Activated gamma-delta T cell treated with Interleukin-2 at 50 U/mL for 16 hours (primary cell): ENCODE results near the gene ABTB2.

Experiments
- DNase-seq: peaks from one replicate; pipeline ENCODE4 v3.0.0-alpha.2; 2020

The ABTB2 gene

DNA sequence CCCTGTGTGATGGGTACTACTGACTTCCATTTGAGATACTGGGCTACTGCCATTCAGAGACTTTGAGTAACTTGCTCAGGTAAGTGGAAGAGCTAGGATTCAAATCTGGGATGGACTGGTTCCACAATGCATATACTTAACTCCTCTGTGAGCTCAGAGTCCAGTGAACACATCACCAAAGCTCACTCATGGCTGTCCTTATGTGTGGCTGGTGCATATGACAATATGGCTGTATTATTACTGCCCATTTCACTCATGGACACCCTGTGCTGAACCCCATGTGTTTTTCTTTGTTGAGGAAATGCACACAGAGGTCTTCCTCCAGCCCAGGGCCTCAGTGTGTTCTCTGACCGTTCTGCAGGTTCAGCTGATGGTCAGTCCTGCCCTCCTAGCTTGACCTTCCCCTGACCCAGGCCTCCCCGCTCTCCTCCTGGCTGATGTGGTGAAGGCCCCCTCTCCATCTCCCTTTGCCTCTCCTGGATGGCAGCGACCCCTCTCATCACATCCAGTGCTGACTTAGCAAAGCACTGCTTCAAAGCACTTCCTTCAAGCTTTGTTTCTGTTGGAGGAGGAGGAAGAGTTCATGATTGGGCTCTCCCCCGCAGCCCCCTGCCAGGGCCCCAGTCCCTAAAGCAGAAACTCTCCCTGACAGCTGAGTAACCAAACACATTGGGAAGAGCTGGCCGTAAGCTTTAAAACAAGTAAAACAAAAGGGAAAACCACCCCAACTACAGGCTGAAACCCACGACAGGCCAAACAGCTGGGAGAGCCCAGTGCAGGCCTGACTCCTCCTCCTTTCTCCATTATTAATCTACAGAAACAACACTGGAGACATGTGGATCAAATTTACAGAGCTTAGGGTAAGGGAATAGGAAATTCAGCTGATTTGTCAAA lies 151.2 kb downstream of the ABTB2 start:
- DNase-seq: no peak

DNA sequence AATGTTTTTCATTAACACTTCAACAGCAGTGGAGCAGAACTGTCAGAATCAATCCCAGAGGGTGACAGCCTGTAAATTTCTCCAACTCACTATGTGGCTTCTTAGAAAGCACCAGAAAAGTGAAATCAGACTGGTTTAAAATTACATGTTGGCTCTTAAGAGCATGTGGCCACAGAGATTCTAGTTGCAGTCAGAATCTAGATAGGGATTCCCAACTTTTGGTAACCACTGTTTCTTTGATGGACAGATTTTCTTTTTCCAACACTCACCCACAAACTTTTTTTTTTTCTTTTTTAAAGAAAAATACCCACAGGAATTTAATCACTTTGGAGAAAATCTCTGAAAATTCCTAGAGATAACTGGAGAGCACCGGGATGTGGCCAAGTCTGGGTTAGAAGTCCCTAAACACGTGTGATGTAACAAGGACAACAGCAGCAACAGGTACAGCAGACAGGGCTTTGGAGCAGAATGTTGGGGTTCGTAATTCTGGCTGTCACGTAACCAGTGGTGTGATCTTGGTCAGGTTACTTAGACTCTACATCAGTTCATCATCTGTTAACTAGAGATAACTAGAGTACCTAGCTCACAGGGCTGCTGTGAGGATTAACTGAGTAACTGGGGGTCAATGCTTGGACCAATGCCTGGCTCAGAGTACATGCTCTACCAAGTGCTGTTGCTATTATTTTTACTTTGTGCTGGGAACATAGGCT lies 152.3 kb downstream of the ABTB2 start:
- no peak for DNase-seq

DNA sequence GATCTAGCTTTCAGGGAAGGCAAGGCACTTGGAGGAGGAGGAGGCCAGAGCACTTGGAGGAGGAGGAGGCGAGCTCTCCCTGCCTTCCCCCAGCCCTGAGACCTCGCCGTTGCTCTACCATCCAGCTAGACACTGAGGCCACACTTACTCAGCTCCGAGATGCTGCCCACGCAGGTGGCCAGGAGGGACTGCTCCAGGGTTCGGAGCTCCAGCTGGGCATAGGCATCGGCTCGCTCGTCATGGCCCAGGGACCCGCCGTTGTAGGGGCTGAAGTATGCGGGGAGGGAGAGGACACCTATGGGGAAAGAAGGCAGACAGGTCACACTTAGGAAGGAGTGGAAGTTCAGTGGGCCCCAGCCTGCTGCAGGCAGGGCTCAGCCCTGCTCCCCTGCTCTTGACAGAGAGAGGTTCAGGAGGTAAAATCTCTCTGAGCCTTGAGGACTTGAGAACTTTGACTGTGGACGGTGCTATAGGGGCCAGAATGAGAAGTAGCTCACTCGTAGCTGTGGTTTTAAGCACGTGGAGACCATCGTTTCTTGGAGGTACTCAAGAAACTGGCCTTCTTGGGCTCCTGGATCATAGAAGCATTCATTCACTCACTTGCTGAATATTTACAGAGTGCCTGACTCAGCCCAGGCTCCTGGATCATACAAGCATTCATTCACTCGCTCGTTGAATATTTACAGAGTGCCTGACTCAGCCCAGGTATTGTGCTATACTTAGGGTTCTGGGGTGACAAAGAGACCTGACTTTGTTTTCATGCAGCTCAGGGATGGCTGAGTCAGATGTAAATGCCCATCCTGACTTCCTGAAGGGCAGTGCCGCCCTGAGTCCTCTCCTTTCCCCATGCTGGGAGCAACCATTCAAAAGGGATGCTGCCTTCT lies 153.2 kb downstream of the ABTB2 start:
- DNase-seq: no peak

DNA sequence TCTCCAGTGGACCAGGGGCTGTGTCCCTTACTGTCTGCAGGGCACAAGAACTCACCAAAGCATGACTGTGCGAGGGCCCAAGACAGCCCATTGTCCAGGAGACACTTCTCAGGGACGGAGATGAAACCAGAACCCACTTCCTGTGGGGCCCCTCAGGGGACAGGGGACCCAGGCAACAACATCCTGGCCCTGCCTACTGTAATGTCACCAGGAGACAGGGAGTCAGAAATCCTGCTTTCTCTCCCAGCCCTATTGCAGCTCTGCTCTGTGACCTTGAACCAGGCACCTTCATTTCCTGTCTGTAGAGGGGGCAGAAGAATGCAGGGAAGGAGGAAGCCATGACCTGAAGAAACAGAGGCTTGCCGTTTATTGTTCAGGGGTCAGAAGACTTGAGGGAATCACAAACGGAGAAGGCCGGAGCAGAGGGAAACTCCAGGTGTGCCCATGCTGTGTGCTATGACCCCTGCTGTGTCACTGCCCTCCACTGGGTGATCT lies 154.4 kb downstream of the ABTB2 start:
- DNase-seq: no peak

DNA sequence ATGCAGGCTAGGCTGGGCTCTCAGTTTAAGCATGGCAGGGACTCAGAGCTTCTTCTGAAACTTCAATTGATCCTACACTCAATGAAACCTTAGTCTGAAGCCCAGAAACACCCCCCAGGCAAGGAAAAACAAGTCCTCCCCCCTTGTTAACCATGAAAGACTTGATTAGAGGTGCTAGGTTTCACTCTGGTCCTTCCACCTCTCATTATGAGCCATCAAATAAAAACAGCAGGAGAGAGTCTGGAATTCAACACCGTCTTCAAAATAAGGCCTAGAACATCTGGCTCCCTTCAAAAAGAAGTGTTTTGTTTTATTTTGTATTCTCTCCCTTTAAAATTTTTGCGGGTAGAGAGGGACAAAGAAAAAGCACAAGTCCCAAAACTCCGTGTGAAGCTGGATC lies 156.7 kb downstream of the ABTB2 start:
- no peak for DNase-seq

DNA sequence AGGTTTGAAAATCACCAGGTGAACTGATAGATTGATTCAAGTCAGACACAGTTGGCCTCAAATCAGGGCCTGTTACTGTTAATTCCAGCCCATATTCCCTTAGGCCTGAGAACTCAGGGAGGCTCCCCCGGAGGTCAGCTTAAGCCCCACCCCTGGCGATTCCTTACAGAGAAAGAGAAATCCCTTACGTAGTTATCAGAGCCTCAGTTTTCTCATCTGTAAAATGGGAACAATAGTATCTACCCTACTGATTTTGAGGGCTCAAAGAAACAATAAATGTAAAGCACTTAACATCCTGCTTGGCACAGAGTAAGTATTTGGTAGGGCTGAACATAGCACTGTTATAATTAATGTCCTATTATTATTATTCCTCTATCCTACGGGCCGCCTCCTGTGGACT lies 158.3 kb downstream of the ABTB2 start:
- DNase-seq: no peak

DNA sequence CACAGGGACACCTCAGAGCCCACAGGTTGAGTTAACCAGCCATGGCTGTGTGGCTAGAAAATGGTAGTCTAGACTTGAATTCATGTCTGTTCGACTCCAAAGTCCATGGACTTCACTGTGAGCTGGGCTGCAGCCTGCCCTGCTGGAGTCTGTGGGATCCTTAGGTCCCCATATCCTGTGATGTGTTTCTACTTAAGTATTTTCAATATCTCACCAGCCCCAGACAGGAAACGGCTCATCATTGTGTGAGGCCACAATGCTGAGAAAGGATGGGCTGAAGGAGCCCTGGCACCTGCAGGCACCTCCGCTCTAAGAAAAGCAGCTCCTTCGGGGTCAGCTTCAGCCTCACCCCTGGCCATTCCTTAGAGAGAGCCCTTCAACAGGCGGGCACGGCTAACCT lies 159.3 kb downstream of the ABTB2 start:
- no peak for DNase-seq

DNA sequence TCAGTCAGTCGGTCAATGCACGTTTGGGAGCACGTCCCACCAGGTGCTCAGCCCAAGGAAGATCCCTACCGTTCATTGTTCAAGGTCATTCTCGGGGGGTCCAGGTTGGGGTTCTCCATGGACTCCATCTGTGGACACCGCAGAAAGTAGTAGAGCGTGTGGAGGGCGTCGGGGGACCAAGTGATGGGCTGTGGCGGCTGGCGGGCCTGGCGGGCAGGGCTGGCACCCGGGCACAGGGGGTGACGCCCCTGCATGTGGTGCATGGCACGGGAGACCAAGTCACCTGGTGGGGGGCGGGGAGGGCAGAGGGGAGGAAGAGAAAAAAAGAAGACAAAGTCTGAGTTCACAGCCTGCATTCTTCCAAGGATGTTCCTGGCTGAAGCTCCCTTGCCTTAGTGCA lies 160.6 kb downstream of the ABTB2 start:
- DNase-seq: no peak

DNA sequence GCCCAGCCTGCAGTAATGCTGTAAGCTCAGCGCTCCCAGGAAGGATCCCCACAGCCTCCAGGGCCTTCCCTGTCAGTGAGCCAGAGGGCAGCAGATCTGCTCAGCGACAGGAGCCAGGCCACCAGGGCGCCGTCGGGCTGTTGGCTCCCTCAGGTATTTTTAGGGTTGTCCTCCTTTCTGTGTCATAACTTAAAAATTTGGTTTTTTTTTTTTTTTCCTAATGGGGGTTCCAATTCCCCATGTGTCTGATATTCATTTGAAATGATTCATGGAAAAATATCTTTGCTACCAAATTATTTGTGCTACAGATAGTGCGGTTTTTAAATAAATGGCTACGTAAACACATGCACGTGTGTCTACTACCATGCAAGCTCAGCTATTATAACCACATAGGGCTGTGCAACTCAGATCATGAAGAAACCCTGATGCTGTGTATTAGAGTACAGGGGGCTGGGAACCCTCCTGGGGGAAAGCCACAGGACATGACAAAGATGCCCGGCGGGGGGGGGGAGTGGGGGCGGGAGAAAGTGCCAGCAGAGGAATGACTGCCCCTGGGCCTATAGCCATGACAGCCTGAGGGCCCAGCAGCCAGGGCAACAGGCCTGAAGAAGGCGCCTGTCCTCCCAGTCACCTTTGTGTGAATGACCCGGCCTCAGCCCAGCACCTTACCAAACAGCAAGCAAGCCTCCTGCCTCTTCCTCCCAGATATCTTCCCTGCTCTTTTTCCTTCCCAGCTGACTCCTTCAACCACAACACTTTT lies 163.1 kb downstream of the ABTB2 start:
- DNase-seq: no peak

DNA sequence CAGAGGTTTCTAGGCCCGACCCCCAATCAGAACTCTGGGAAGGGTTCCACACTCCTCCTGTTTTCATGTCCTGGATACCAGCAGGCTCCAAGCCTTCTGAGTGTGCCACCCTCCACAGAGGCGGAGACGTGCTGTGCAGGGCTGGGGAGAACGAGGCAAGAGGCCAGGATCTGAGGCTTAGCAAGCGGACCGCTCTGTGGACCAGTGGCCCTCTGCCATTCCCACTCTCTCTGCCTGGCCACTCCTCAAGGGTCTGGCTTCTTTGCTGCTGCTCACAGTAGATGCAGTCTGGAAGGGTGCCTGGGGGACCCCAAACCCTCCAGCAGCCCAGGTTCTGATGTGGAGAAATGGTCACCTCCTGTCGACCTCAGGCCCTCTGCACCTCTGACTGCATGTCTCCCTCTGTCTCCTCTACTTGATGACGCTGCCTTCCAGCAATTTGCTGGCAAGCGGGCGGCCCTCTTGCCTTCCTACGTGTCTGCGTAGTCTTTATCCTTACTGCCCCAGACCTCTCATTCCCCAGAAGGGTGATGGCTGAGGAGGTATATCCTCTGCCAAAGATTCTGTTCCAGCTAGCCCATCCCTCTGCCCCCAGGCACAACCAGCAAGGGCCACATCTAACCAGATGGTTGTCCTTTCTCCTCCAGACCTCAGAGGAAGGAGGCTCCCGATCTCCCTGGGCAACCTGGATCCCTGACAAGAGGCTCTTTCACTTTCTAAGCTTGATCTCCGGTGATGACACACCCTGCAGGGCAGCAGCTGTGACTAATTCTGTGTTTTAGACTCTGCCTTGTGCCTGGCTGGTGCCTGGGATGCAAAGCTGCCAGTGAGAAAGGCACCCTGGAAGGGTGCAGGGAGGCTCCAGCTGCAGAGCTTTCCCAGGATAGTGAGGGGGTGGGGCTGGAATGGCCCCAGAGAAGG lies 165.1 kb downstream of the ABTB2 start:
- DNase-seq: no peak

DNA sequence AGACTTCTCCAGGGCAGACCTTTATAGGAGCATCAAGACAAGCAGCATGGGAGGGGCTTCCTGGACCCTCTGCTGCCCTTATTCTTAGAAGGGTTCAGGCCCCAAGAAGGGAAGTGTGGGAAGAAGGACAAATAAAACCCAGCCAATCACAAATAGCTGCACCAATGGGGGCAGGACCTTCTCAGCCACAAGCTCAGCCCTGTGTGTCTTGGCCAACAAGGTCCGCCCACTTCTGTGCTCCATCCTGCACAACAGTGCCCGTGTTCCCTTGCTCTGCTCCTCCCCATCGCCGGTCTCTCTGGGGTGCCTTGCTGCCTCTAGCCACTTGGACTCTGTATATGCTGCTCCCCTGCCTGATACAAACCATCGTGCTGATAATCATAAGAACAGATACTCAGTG lies 166.2 kb downstream of the ABTB2 start:
- DNase-seq: no peak

DNA sequence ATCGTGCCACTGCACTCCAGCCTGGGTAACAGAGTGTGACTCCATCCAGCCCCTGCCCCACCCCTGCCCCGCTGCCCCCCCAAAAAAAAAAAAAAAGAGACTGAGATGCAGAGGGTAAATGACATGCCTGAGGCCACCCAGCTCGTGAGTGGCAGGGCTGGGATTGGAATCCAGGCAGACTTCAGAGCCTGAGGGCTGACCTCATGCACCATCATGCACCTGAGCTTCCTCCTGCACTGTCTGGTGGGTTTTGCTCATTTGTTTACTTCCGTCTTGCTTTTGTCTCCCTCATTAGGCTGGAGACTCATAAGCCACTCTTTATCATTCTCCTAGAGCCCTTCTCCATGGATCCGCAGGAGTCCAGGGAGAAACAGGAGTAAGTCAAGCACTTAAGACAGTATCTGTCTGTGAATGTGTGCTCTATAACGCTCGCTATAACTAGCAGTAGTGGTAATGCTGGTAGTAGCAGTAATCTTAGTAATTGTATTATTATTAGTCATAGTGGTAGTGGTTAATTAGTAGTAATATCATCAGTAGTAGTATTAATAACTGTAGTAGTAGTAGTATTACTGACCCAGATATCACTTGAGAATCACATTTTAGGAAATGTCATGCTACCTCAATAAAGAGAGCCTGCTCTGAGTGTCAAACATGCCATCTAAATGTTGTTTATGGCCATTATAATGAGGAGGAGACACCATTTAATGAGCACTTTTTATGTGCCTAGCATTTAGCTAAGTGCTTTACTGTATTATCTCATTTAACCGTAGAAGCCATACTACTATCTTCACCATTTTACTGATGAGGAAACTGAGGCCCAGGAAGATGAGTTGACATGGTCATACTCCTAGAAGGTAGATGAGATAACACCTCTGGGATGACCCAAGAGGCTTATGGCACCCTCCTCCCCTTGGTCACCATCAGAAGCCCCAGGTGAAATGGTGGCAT lies 167.3 kb downstream of the ABTB2 start:
- no peak for DNase-seq

DNA sequence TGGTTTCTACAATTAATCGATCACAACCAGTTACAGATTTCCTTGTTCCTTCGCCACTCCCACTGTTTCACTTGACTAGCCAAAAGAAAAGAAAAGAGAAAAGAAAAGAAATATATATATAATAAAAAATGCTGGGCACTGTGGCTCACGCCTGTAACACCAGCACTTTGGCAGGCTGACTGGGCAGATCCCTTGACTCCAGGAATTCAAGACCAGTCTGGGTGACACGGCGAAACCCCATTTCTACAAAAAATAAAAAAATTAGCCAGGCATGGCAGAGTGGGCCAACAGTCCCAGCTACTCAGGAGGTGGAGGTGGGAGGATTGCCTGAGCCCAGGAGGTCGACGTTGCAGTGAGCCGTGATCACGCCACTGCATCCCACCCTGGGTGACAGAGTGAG lies 168.6 kb downstream of the ABTB2 start:
- no peak for DNase-seq

DNA sequence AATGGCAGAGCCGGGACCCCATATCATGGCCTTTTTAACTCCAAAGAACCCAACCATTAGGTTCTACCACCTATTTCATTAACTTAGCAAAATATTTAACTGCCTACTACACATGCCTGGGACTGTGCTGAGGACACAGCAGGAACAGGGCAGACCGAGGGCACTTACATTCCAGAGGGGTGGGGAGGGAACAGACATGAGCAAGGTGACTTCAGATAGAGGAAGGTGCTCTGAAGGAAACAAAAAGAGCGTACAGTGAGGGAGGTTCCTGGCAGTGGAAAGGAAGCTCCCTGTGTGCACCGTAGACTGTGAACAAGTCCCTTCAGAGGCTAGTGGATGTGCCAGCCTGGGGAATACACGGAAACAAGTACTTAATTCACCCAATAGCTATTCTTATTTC lies 169.6 kb downstream of the ABTB2 start:
- no peak for DNase-seq

DNA sequence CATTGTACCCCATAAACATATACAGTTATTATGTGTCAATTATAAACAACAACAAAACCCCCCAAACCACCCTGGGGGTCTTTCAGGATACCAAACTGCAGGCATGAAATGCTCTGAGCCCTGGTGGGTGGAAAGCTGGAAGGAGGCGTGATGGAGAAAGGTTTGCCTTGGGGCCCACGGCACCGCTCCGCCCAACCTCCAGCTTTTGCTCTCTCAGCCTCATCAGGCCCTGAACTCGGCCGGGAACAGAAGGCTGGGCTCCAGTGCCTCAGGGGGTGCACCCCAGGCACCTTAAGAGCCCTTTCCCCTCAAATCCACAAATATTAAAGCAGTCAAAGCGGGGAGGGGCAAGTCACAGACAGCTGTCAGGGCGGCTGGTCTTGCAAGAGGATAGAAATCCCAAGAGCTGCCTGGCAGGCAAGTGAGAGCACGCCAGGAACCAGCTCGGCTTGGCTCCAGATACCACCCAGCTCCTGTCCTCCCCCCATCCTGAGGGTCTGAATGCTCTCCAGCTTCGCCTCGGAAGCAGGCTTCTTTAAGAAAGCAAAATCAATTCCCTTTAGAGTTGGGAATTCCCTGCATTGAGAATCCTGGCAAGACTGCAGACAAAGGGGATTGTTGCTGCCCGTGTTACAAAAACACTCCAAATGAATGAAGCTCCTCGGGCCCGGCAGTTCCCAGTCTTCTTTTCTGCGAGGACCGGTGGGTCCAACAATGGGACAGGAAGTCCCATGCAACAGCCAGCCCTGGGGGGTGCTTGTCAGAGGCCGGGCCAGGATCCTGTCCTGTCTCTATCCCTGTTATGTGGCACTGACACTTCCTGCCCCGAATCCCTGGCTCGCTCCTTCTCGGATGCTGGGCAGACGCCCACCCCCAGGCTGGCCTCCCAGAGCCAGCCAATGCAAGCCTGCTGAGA lies 171.6 kb downstream of the ABTB2 start:
- DNase-seq: no peak

DNA sequence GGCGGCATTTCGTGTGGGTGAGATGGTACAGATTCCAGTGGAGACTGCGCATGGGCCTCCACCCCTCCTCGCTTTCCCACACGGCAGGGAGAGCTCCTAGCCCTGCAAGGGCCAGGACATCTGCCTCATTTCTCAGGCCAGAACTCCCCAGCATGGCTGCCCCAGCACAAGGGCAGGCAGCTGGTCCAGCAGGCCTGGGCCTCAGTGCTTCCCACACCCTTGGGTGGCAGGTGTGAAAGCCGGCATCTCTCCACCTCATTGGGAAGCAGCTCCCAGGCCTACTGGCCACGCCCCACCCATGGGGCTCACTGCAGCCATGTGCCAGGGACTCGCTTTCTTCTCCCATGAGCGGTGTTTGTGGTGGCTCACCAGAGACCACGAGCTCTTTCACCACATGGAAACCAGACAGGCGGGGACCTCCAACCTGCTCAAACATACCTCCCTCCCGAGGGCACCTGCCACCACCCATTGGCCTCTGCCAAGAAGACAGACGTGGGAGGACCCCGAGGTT lies 173.2 kb downstream of the ABTB2 start:
- no peak for DNase-seq

DNA sequence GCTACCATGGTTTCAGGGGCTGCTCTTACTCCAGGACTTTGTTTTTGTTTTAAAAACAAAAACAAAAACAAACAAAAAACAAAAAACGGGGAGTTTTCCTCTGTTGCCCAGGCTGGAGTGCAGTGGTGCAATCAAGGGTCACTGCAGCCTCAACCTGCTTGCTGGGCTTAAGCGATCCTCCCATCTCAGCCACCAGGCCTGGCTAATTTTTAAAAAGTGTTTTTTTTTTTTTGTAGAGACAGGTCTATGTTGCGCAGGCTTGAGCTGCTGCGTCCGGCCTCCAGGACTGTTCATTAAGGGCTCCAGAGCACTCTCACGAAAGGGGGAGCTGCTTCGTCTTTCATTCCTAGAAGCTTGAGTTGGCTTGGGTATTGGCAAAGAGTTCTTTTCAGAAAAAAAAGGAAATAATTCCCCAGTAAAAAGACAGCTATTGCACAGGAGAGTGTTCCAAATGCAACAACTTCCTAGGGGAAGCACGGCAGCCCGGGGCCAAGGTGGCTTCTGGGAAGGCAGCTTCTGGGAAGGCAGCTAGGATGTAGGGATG lies 173.9 kb downstream of the ABTB2 start:
- no peak for DNase-seq

DNA sequence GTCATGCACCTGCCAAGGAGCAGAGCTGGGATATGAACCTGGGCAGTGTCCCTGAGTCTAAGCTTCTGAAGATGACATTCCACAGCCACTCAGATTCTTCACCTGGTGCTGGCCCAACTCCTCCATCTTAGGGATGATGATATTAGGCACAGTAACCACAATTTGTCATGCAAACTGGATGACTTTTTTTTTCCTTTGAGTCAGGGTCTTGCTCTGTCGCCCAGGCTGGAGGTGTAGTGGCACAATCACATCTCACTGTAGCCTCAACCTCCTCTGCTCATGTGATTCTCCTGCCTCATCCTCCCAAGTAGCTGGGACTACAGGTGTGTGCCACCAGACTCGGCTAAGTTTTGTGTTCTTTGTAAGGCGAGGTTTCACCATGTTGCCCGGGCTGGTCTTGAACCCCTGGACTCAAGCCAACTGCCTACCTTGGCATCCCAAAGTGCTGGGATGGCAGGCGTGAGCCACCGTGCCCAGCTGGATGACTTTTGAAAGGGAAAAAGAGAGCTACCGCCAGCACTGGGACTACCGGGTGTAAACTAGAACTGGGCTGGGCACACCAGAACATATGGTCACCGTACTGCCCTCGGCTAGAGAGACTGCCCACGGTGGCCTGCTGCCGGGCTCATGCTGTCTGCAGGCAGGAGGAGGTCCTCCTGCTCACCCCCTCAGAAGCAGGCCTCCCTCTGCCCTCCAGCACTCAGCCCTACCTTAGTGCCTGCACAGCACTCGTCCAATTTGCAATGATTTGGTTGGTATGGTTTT lies 174.7 kb downstream of the ABTB2 start:
- no peak for DNase-seq
